Kidney epithelial cell (primary cell): ENCODE results near the gene TCL1B. TPM values are rescaled to one million over a fixed set of nuclear protein-coding genes. Genes with fewer than 3 reads are reported as not detected.

Experiments
- DNase-seq: peaks from one replicate; pipeline ENCODE4 v3.0.0-alpha.2; 2010; ENCODE audit warnings: low read depth
- H3K27me3 ChIP-seq: 2 replicates; pipeline ENCODE4 v1.6.0; 2011; ENCODE audit warnings: low read length; ENCODE audit not compliant: control insufficient read depth, insufficient read depth
- H3K36me3 ChIP-seq: 2 replicates; pipeline ENCODE4 v1.5.1; 2011; ENCODE audit warnings: low read length; ENCODE audit not compliant: control insufficient read depth, insufficient read depth
- H3K4me3 ChIP-seq: 2 replicates; pipeline ENCODE4 v1.5.1; 2011; ENCODE audit warnings: low read depth, mild to moderate bottlenecking, control low read depth, low read length
- total RNA-seq: library from RNA; depleted of rRNA; stranded (reverse); fragments of >200 nt; gene quantifications from 2 replicates; pipeline ENCODE4 v1.2.3, GENCODE V29; 2015
- TF ChIP-seq, protein P1 (sequence below): IDR thresholded peaks from 2 replicates; pipeline ENCODE4 v1.5.1; 2011; ENCODE audit warnings: mild to moderate bottlenecking, moderate library complexity, low read length, control low read depth, inconsistent platforms; ENCODE audit not compliant: insufficient read depth, poor library complexity, severe bottlenecking

The TCL1B gene
- total RNA-seq, 1 donor from 2014 or later: not detected

GRCh38 chr14:95659293-95659989, 26.8 kb upstream of the TCL1B start:
- Histone ChIP-seq H3K27me3 (no peaks in the 10 kb centered on the region), H3K4me3 (no peak overlapping the region), H3K36me3 (no peaks in the 10 kb centered on the region)
- TF ChIP-seq, protein P1, sequence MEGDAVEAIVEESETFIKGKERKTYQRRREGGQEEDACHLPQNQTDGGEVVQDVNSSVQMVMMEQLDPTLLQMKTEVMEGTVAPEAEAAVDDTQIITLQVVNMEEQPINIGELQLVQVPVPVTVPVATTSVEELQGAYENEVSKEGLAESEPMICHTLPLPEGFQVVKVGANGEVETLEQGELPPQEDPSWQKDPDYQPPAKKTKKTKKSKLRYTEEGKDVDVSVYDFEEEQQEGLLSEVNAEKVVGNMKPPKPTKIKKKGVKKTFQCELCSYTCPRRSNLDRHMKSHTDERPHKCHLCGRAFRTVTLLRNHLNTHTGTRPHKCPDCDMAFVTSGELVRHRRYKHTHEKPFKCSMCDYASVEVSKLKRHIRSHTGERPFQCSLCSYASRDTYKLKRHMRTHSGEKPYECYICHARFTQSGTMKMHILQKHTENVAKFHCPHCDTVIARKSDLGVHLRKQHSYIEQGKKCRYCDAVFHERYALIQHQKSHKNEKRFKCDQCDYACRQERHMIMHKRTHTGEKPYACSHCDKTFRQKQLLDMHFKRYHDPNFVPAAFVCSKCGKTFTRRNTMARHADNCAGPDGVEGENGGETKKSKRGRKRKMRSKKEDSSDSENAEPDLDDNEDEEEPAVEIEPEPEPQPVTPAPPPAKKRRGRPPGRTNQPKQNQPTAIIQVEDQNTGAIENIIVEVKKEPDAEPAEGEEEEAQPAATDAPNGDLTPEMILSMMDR: no peak
- no peak for DNase-seq

DNA sequence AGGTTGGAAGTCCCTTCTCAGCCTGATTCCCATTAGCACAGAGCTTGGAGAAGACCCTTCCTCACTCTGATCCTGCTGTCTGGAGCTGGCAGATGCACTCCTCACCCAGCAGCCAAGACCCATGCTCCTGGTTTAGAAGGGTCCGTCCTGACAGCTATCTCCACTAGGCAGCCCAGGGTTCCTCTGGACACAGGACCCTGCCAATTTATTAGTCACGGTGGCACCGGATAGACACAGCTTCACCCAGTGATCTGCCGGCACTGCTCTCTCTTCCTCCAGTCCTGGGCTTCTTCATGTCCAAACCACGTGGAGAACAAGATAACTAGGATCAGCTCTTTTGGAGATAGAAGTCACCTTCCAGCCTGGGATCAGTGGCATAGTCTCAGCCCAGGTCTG, 26.2 kb upstream of the TCL1B start:
- H3K4me3 ChIP-seq: no peak overlapping the region
- no peaks in the 10 kb centered on the region for H3K27me3 ChIP-seq
- no peaks in the 10 kb centered on the region for H3K36me3 ChIP-seq
- TF ChIP-seq, protein P1: no peak
- no peak for DNase-seq

DNA sequence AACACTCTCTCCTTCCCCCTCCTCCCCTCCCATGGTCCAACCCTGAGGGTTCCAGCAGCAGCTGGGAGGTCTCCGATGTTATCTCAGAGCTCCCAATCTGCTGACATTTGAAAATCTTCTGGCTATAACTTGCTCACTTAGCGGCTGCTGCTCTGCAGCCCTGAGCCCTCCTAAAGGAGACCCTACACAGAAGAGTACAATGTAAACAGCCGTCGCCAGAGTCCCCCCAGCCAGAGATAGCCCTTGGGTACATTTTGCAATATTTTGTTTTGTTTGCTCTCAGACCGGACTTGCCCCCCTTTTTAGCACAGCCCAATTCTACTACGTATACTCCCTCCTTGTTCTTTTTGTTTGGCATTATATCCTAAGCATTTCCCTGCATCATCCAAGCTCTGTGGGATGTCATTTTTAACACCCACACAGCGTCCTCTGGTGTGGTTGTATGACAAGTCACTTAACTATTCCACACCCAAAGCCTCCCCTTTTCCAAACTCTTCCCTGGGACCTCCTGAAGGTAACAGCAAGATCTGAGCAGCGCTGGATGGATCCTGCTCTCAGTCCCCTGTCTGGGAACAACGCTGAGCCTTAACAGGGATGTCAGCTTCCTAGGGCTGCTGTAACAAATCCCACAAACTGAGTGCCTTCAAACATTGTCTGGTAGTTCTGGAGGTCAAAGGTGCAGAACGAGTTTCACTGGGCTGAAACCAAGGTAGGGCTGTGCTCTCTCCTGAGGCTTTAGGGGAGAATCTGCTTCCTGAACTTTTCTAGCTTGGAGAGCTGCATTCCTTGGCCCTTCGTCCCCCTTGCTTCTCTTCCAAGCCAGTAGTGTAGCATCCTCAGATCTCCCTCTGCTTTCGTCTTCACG, 25.3 kb upstream of the TCL1B start:
- TF ChIP-seq, protein P1: no peak
- no peak for DNase-seq

DNA sequence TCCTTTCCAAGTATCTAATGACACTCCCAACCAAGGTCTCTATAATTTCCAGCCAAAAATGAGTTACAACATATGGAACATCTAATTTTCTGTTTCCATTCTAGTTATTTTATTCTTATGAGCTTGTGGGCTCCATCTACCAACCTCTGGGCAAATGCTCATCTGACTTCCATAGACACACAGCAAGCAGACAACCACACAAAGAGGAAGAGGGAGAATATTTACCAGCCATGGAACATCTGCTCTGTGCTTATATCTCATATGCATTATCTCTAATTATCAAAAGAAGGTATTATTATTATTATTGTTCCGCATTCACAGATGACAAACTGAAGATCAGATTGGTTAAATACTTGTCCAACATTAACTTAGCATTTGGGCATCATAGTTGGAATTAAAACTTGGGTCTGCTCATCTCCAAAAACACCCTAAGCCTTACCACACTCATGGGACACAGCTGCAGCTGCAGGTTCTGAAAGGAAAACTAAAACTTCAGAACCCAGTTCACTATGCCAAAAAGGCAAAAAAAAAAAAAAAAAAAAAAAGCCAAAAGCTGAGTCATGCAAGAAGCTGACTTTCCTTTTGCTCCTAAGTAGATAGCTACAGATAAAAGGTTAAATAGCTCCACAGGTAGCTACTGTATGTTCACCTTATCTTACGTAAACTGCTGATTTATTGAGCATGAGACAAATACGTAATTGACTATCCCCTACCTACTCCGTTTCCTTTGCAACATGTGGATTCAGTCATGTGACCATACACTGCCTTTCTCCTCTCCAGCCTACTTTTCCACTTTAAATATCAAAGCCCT, 23.6 kb upstream of the TCL1B start:
- no peak for DNase-seq
- H3K36me3 ChIP-seq: no peaks in the 10 kb centered on the region
- TF ChIP-seq, protein P1: no peak

More for the DNA sequence above, 25.3 kb upstream of the TCL1B start:
- H3K27me3 ChIP-seq: no peaks in the 10 kb centered on the region
- H3K4me3 ChIP-seq: no peak overlapping the region
- no peaks in the 10 kb centered on the region for H3K36me3 ChIP-seq

DNA sequence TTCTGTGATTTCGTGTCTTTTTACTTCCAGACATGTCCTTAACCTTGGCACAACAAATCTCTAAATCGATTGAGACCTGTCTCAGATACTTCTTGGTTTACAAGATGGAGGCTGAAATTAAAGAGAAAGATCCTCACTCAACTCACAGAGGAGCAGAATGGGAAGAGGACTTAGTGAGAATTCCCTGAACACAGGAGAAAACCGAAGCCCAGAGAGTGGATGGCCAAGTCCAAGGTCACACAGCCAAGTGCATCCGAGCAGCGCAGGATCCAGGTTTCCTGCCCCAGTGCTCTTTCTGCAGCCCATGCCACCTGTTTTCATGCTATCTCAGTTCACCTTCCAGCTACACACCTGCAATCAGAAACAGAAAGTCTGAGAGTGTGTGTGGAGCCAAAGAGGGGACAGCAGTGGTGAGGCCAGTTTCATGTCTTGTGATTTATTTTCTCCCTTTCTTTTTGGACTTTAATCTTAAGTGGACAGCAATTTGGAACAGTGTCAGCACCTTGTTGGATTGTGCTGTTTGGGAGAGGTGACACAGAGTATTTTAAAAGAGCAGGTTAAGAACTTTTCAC, 22.9 kb upstream of the TCL1B start:
- Histone ChIP-seq H3K27me3 (no peaks in the 10 kb centered on the region), H3K4me3 (no peak overlapping the region), H3K36me3 (no peaks in the 10 kb centered on the region)
- TF ChIP-seq, protein P1: no peak
- DNase-seq: no peak

More for the DNA sequence above, 23.6 kb upstream of the TCL1B start:
- no peaks in the 10 kb centered on the region for H3K27me3 ChIP-seq
- no peak overlapping the region for H3K4me3 ChIP-seq
